Fibroblast of the conjunctiva (primary cell): ENCODE measurements around the gene SYNCRIP.
"Not testable (repeated sequence)": the region's sequence is repeated elsewhere in the genome, so short reads cannot be mapped to it uniquely, and the experiment has no call there.

Experiments
- DNase-seq: peaks from one replicate; pipeline ENCODE4 v3.0.0-alpha.2; 2010; ENCODE audit warnings: low read depth

Gene SYNCRIP

GRCh38 chr6:85593438-85594196 lies 49.1 kb downstream of the SYNCRIP start, which contains the start of gene SNX14:
TSS of gene SNX14 (minus strand) at chr6:85593858. CDS start at chr6:85593718, 140 bp downstream.
- DNase-seq = peak; percentile 94

DNA sequence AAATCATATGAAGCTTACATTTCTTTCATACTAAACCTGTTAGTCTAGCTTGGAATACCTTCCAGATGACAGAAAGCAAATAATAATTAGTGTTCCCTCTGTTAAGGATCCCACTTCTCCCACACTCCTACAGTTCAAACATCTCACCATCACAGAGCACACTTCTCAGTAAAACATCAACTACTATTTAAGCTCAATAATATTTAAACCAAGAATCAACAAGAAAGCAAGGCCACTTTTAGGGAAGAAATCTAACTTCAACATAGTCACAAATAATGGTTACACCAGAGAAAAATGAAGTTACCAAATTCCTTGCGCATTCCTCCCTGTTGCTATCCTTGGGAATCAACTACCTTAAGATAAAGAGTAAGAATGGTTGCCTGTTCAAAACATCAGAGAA lies 50.7 kb downstream of the SYNCRIP start:
- DNase-seq = no peak

DNA sequence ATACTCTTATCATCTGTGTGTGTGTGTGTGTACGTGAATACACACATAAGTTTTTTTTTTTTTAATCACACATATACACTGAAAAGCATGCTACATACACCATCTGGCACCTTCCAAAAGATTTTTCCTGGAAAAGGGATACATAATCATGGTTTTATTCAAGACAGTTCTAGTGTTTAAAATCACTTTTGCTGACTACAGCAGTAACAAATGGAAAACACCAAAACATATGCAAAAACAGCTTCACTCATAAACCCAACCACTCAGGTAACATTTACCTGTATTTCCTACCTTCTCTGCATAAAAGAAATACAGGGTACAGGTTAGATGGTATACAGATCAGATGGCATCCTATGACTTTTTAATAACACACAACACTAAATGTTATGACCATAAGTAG lies 51.5 kb downstream of the SYNCRIP start:
- no peak for DNase-seq

DNA sequence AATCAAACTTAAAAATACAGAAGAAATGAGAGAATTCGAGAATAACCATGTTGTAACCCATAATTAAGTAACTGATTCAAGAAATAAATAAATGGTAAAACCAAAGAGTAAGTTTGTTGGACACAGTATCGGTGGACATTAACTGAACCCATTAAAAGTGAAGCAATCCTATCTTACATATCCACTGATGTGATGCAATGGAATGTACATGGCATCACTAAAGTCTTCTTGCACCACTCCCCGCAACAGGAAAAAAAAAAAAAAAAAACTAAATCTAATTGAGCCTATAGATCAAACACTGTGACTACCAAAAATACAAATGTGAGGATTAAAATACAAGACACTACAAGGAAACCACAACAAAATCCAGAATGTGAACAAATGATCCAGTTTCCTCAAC lies 56.9 kb downstream of the SYNCRIP start:
- no peak for DNase-seq

DNA sequence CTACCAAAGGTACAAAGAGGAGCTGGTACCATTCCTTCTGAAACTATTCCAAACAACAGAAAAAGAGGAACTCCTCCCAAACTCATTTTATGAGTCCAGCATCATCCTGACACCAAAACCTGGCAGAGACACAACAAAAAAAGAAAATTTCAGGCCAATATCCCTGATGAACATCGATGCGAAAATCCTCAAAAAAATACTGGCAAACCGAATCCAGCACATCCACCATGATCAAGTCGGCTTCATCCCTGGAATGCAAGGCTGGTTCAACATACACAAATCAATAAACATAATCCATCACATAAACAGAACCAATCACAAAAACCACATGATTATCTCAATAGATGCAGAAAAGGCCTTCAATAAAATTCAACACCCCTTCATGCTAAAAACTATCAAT lies 59.9 kb downstream of the SYNCRIP start:
- DNase-seq = not testable (repeated sequence)

GRCh38 chr6:85581572-85581971 lies 61.1 kb downstream of the SYNCRIP start:
- DNase-seq = no peak

DNA sequence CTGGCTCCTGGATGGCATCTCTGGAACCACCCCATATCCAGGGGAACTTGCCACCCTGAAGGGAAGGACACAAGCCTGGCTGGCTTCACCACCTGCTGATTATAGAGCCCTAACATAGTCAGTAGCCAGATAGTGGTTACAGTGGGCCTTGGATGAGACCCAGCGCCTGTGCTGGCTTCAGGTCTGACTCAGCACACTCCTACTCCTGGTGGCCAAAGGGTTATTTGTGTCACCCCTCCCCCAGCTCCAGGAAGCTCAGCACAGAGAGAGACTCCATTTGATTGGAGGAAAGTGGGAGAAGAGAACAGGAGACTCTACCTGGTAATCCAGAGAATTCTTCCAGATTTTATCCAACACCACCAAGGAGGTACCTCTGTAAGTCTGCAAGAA lies 61.8 kb downstream of the SYNCRIP start:
- no peak for DNase-seq

DNA sequence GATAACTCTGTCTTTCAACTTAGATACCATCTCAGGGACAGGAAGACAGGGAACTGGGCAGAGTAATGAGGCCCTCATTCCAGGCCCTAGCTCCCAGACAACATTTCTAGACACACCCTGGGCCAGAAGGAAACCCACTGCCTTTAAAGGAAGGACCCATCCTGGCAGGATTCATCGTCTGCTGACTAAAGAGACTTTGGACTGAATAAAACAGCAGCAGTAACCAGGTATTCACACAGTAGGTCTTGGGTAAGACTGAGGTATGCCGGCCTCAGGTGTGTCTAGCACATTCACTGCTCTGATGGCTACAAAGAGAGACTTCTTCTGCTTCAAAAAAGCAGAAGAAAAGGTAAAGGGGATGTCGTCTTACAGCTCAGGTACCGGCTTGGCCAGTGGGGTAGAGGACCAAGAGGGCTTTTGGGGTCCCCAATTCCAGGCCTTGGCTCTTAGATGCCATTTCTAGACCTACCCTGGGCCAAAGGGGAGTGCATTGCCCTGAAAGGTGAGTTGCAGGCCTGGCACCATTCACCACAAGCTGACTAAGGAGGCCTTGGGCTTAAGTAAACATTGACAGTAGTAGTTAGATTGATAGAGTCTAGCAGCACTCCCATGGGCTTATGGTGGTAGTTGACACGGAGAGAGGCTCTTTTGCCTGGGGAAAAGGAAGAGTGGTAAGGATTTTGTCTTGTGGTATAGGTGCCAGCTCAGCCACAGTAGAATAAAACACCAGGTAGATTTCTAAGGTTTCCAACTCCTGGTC lies 62.4 kb downstream of the SYNCRIP start:
- no peak for DNase-seq

DNA sequence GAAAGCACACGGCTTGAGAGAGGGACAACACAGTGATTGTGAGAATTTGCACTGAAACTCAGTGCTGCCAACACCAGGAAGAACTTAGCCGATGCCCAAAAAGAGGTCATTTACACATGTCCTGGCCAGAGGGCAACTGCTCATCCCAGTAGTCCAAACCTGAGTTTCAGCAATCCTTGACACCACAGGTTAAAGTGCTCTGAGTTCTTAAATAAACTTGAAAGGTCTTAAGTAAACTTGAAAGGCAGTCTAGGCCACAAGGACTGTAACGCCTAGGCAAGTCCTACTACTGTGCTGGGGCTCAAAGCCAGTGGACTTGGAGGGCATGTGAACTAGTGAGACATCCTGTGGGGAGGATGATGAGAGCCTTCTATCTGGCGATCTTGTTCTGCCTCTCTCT lies 63.1 kb downstream of the SYNCRIP start:
- DNase-seq = no peak

GRCh38 chr6:85576476-85576875 lies 66.2 kb downstream of the SYNCRIP start:
- DNase-seq = no peak

DNA sequence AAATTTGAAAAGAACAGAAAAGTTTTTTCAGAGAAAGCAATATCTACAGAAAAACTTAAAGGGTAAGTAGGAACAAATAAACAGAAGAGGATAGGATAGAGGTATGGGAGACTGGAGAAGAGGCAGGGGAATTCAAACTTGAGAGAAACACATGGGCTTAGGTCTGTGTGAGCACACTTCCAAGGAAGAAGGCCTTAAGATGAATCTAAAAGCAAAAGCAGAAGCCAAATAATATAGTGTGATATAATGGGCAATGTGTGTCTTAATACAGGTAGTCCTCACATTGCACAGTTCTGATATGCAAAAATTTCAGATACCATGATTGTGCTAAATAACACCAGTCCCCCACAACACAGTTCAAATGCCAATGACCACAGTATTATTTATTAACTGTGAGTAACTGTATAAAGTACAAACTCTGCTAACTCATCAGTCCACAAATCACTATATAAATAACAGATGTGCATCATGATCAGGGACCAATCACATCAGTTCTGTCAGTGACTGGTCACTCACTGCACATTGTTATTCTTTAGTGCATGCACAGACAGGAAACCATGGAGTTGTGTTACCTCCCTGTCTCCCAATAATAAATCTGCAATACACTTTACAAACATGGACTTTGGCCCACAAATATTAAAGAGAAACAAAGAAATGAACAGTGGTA lies 67.6 kb downstream of the SYNCRIP start:
- peak; percentile 46 for DNase-seq

GRCh38 chr6:85569323-85569722 lies 73.4 kb downstream of the SYNCRIP start:
- DNase-seq = no peak

- DNase-seq = no peak
These were observed 74.3 kb downstream of the SYNCRIP start for GRCh38 chr6:85568411-85568810.

DNA sequence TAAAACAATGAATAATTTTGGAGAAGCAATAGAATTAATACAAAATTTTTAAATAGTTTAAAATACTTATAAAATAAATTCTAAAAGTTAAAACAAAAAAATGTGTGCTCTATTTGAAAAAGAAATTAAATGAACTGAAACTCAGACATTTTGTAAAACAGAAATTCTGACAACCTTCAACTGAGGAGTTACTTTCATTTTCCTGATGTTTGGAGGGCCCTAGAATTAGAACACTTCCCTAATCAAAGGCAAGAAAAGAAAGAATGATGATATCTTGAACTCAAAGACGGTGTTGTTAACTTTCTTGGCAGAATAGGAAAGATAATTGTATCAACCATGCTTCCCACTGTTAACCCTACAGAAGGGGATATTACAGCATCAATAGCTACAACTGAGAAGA lies 77.0 kb downstream of the SYNCRIP start:
- no peak for DNase-seq

DNA sequence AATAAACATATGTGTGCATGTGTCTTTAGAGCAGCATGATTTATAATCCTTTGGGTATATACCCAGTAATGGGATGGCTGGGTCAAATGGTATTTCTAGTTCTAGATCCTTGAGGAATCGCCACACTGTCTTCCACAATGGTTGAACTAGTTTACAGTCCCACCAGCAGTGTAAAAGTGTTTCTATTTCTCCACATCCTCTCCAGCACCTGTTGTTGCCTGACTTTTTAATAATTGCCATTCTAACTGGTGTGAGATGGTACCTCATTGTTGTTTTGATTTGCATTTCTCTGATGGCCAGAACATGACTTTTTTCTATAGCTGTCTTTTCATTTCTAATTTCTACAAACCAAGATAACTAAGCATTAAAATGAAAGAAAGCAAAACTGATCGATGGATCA lies 78.5 kb downstream of the SYNCRIP start:
- DNase-seq = not testable (repeated sequence)
